Measurements from ENCODE around the gene CTSV. TPM values are rescaled to one million over a fixed set of nuclear protein-coding genes. Genes with fewer than 3 reads are reported as not detected.
"Not testable (repeated sequence)": the region's sequence is repeated elsewhere in the genome, so short reads cannot be mapped to it uniquely, and the experiment has no call there.

Gene CTSV
- total RNA-seq (2022) (21.4 and 23.3 TPM in 2 replicates), Bru-seq, nascent RNA (percentile 50 among the genes with signal in this experiment), BruChase-seq, experiment 1, labeled RNA remaining after a 6-hour chase (percentile 57 among the genes with signal in this experiment), BruChase-seq, experiment 2, labeled RNA remaining after a 2-hour chase (percentile 52 among the genes with signal in this experiment)
- long read RNA-seq, transcript CTSV-201 (8 exons, 1,546 nt) = major isoform, 66 of 73 reads
- long read RNA-seq, partial matches to known transcripts = 1 of 73 reads
- long read RNA-seq, other reads (novel, unspliced or antisense) = 6 of 73 reads

DNA sequence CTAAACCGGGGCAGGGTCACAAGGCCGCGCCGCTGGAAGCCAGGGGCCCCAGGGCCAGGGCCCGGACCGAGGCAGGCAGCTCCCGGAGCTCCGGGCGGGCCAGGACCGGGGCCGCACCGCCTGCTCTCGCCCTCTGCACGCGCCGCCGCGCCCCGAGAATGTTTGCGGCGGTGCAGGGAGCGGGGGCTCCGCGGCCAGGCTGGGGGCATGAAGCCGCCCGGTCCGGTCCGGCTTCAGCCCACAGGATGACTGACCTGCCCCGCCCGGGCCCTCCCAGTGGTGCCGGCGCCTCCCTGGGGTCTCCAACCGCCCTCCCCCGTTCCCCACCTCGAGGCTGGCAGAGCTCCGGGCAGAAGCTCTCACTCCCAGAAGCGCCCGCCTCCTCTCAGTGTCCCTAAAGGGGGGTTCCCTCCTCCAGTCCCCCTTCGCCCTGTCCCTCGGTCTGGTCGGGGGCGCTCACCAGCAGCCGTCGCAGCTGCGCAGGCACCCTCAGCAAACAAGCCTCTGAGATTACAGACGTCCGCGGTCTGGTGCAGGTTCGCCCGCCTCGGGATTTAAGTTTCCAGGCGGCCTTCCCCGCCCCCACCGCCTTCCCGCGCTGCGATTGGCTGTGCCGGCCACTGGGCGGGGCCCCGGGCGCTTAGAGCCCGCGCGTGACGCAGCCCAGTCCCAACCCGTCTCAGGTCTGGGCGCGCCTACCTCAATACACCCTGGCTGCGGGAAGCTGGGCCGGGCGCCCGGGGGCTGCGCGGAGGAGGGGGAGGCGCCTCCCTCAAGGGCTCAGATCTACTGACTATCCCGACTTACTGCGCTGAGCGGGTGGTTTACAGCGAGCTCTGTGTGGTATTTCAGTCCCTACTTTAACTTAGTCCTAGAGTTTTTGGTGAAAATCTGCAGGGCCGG is at the start of gene CTSV:
Gene CTSV, minus strand, starts transcription at position 532 of the 903 bp plus-strand sequence. CDS start 1,099 bp downstream, outside the sequence.
- H3K27ac Mint-ChIP-seq (ENCODE audit: unreplicated experiment) = peak within 1 kb of the TSS; percentile 44
- no peaks in the 10 kb centered on the region for H3K27me3 Mint-ChIP-seq (ENCODE audit: unreplicated experiment)
- no peak for TF ChIP-seq CTCF (IDR thresholded peaks at IDR 0.05; ENCODE audit: unreplicated experiment)
- H3K36me3 Mint-ChIP-seq (ENCODE audit: insufficient read depth, unreplicated experiment) = peaks cover 15% of the 10 kb centered on the region
- peak within 1 kb of the TSS; percentile 91 for H3K4me3 Mint-ChIP-seq (ENCODE audit: low read depth, unreplicated experiment)
- DNase-seq = peak; percentile 88
- H3K9me3 Mint-ChIP-seq (ENCODE audit: low read depth, unreplicated experiment) = no peaks in the 10 kb centered on the region
- CTCF ChIA-PET = interaction anchor here (0.6 kb wide), 1 partner anchor 378 kb away, joined by 4 read pairs; no protein-coding TSS in a partner anchor
- no TSS peak for BruUV-seq (replicated peaks)
- intact Hi-C loops (cut with micrococcal nuclease; ENCODE audit: unreplicated experiment) = no loop called here
- peaks cover 21% of the 10 kb centered on the region for H3K4me1 Mint-ChIP-seq (ENCODE audit: low read depth, unreplicated experiment)

DNA sequence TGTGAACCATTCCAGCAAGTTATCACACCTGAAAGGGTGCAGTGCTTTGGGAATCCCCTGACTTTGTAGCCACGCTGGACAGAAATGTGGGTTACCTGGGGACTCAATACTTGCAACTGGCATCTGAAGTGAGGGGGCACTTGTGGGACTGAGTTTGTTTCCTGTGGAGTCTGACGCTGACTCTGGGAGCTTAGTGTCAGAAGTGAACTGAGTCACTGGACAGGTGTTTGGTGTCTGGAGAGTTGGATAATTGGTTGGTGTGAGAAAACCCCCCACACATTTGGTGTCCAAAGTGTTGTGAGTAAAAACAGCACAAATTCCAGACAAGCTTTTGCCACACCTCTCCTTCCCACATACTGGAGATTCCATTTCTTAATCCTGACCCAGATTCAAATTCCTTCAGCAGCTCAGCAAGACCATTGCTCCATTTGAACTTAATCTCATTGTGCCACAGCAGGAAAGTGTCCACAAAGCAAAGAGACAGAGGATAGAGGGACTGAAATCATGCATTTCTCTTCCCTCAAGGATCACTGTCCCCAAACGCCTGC is 48.8 kb upstream of the CTSV start:
- intact Hi-C loops (cut with micrococcal nuclease; ENCODE audit: unreplicated experiment); H3K4me3 Mint-ChIP-seq (ENCODE audit: low read depth, unreplicated experiment); H3K27ac Mint-ChIP-seq (ENCODE audit: unreplicated experiment); H3K36me3 Mint-ChIP-seq (ENCODE audit: insufficient read depth, unreplicated experiment); DNase-seq; H3K27me3 Mint-ChIP-seq (ENCODE audit: unreplicated experiment); CTCF ChIA-PET; BruUV-seq (replicated peaks); H3K9me3 Mint-ChIP-seq (ENCODE audit: low read depth, unreplicated experiment); H3K4me1 Mint-ChIP-seq (ENCODE audit: low read depth, unreplicated experiment): not testable (repeated sequence)

GRCh38 chr9:97084562-97084991 is 45.6 kb upstream of the CTSV start:
- intact Hi-C loops (cut with micrococcal nuclease; ENCODE audit: unreplicated experiment); H3K27ac Mint-ChIP-seq (ENCODE audit: unreplicated experiment); BruUV-seq (replicated peaks); H3K9me3 Mint-ChIP-seq (ENCODE audit: low read depth, unreplicated experiment); H3K36me3 Mint-ChIP-seq (ENCODE audit: insufficient read depth, unreplicated experiment); DNase-seq; H3K4me3 Mint-ChIP-seq (ENCODE audit: low read depth, unreplicated experiment); CTCF ChIA-PET; H3K4me1 Mint-ChIP-seq (ENCODE audit: low read depth, unreplicated experiment): not testable (repeated sequence)
- peaks cover 14% of the 10 kb centered on the region for H3K27me3 Mint-ChIP-seq (ENCODE audit: unreplicated experiment)

DNA sequence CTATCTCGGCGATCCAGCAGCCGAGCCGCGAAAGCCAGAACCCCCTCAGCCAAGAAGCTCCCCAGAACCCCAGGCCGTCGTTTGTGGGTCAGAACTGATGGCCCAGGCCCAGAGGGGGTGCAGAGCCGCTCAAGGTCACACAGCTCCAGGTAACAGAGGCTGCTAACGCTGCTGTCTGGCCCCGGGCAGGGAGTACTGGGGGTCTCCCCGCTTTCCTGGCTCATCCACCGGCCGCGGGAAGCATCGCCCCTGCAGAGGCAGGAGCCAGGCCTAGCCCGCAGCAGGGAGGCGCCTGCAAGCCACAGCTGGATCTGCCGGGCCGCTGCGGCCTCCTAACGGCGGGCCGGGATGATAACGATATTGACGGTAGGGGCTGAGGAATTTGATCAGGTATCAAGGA is 39.4 kb upstream of the CTSV start:
- intact Hi-C loops (cut with micrococcal nuclease; ENCODE audit: unreplicated experiment) = no loop called here
- Mint-ChIP-seq H3K9me3 (ENCODE audit: low read depth, unreplicated experiment) (no peaks in the 10 kb centered on the region), H3K27me3 (ENCODE audit: unreplicated experiment) (peaks cover 15% of the 10 kb centered on the region), H3K36me3 (ENCODE audit: insufficient read depth, unreplicated experiment) (no peaks in the 10 kb centered on the region), H3K4me1 (ENCODE audit: low read depth, unreplicated experiment) (no peaks in the 10 kb centered on the region), H3K4me3 (ENCODE audit: low read depth, unreplicated experiment) (no peak overlapping the region), H3K27ac (ENCODE audit: unreplicated experiment) (no peak overlapping the region)
- no TSS peak for BruUV-seq (replicated peaks)
- CTCF ChIA-PET = no interaction called here
- no peak for DNase-seq
- no peak for TF ChIP-seq CTCF (IDR thresholded peaks at IDR 0.05; ENCODE audit: unreplicated experiment)
